Measurements from ENCODE around the gene ABCB11.
"Not testable (repeated sequence)": the region's sequence is repeated elsewhere in the genome, so short reads cannot be mapped to it uniquely, and the experiment has no call there.

The ABCB11 gene

GRCh38 chr2:168874368-168875054 lies 156.6 kb downstream of the ABCB11 start:
- DNase-seq, result no peak

GRCh38 chr2:168870824-168871223 lies 160.3 kb downstream of the ABCB11 start:
- DNase-seq, result not testable (repeated sequence)

Data from NCI-H526 treated with DMSO at 0.1 percent for 48 hours (cell line).